Mesothelial cell of epicardium (in vitro differentiated cells): ENCODE results near the gene NUDT9. TPM values are rescaled to one million over a fixed set of nuclear protein-coding genes. Genes with fewer than 3 reads are reported as not detected.
A peak's percentile ranks its signal among the peaks of the same experiment; 100 is the strongest.

Experiments
- DNase-seq, 2 experiments: peaks; one replicate each; pipeline ENCODE4 v3.0.0; 2021; ENCODE audit warnings: low spot score in 2 of 2; ENCODE audit not compliant: unreplicated experiment in 2 of 2
- H3K27ac Mint-ChIP-seq: 2 replicates; pipeline ENCODE4 v1.8.0; 2021; ENCODE audit warnings: mixed read lengths
- H3K27me3 Mint-ChIP-seq: 2 replicates; pipeline ENCODE4 v1.8.0; 2021; ENCODE audit warnings: low read depth, mixed read lengths
- H3K36me3 Mint-ChIP-seq: 2 replicates; pipeline ENCODE4 v1.8.0; 2021; ENCODE audit warnings: mixed read lengths
- H3K4me1 Mint-ChIP-seq: 2 replicates; pipeline ENCODE4 v1.8.0; 2021; ENCODE audit warnings: mixed read lengths
- H3K4me3 Mint-ChIP-seq: 2 replicates; pipeline ENCODE4 v1.8.0; 2021; ENCODE audit warnings: mild to moderate bottlenecking, moderate library complexity, mixed read lengths
- H3K9me3 Mint-ChIP-seq: 2 replicates; pipeline ENCODE4 v1.8.0; 2021; ENCODE audit warnings: mixed read lengths
- CTCF ChIP-seq: fragments of 200-600 bp; sonication (generic); IDR thresholded peaks from one replicate; pipeline ENCODE4 v1.5.0; 2021; ENCODE audit warnings: antibody characterized with exemption; ENCODE audit not compliant: unreplicated experiment
- total RNA-seq: library from RNA; stranded (reverse); gene quantifications from 3 replicates; pipeline ENCODE4 v1.2.1, GENCODE V29; 2021

Gene NUDT9
- total RNA-seq, 1 donor from 2014 or later, result 26.0 TPM

- H3K4me1 Mint-ChIP-seq, result peaks cover 22% of the 10 kb centered on the region
- TF ChIP-seq CTCF, result no peak
- H3K4me3 Mint-ChIP-seq, result no peak overlapping the region
- H3K9me3 Mint-ChIP-seq, result no peaks in the 10 kb centered on the region
- DNase-seq, result no peak
- H3K27ac Mint-ChIP-seq, result no peak overlapping the region
- no peaks in the 10 kb centered on the region for H3K36me3 Mint-ChIP-seq
- H3K27me3 Mint-ChIP-seq, result no peaks in the 10 kb centered on the region
Measured at GRCh38 chr4:87499403-87500091, 77.2 kb downstream of the NUDT9 start.

DNA sequence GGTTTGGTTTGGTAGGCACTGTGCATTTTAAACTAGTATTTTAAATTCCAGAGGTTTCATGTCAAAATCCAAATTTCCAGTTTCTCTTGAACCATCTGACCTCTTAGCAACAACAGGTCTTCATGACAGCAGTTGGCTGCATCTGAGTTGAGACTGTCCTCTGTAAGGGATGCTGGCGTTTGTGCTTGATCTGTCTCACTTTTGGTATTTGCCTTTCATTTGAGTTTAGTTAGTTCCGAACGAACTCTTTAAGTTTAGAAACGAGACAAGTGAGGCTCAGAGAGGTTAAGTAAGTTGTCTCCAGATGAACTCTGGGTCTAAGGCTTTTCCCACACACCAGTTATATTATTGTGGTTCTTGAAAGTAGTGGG, 77.7 kb downstream of the NUDT9 start:
- no peaks in the 10 kb centered on the region for H3K9me3 Mint-ChIP-seq
- H3K4me1 Mint-ChIP-seq, result peaks cover 22% of the 10 kb centered on the region
- H3K27me3 Mint-ChIP-seq, result no peaks in the 10 kb centered on the region
- no peak for TF ChIP-seq CTCF
- no peaks in the 10 kb centered on the region for H3K36me3 Mint-ChIP-seq
- no peak overlapping the region for H3K4me3 Mint-ChIP-seq
- H3K27ac Mint-ChIP-seq, result no peak overlapping the region
- no peak for DNase-seq

GRCh38 chr4:87502580-87503238, 80.3 kb downstream of the NUDT9 start:
- H3K4me3 Mint-ChIP-seq, result no peak overlapping the region
- H3K27ac Mint-ChIP-seq, result peak overlapping the region; percentile 57
- H3K4me1 Mint-ChIP-seq, result peaks cover 22% of the 10 kb centered on the region
- TF ChIP-seq CTCF, result no peak
- H3K9me3 Mint-ChIP-seq, result no peaks in the 10 kb centered on the region
- no peaks in the 10 kb centered on the region for H3K27me3 Mint-ChIP-seq
- DNase-seq, result no peak
- H3K36me3 Mint-ChIP-seq, result no peaks in the 10 kb centered on the region

DNA sequence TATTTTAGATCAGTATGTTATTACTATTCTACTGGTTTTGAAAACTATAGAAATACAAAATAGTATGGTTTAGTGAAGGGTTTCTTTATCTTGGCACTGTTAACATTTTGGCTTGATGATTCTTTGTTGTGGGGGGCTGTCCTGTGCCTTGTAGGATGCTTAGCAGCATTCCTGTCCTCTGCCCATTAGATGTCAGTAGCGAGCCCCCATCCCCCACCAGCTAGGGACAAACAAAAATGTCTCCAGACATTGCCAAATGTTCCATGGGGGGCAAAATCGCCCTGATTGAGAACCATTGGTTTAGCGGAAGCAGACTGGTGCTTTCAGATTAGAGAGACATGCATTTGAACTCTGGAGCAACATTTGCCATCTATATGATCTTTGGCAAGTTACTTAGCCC, 83.5 kb downstream of the NUDT9 start:
- Mint-ChIP-seq H3K4me3 (no peak overlapping the region), H3K36me3 (peaks cover 2% of the 10 kb centered on the region), H3K27me3 (no peaks in the 10 kb centered on the region), H3K4me1 (peaks cover 10% of the 10 kb centered on the region), H3K9me3 (no peaks in the 10 kb centered on the region), H3K27ac (no peak overlapping the region)
- no peak for DNase-seq
- no peak for TF ChIP-seq CTCF

GRCh38 chr4:87506974-87507701, 84.8 kb downstream of the NUDT9 start:
- no peak for TF ChIP-seq CTCF
- peaks cover 10% of the 10 kb centered on the region for H3K4me1 Mint-ChIP-seq
- DNase-seq, result no peak
- no peaks in the 10 kb centered on the region for H3K27me3 Mint-ChIP-seq
- H3K4me3 Mint-ChIP-seq, result no peak overlapping the region
- H3K27ac Mint-ChIP-seq, result no peak overlapping the region
- peaks cover 2% of the 10 kb centered on the region for H3K36me3 Mint-ChIP-seq
- H3K9me3 Mint-ChIP-seq, result no peaks in the 10 kb centered on the region

Other genes starting within 250 kb of the NUDT9 start
- gene KLHL8, start 202.0 kb upstream of the NUDT9 start, total RNA-seq, result 13.0 to 15.2 TPM (median 14.4 TPM) in 3 replicates
- gene HSD17B13, start 99.7 kb upstream of the NUDT9 start, total RNA-seq, result 0.16 to 0.20 TPM (median 0.18 TPM) in 3 replicates
- gene HSD17B11, start 31.4 kb upstream of the NUDT9 start, total RNA-seq, result 18.7 to 23.4 TPM (median 19.2 TPM) in 3 replicates
- gene SPARCL1, start 106.8 kb downstream of the NUDT9 start, total RNA-seq, result 6.3 to 6.7 TPM (median 6.6 TPM) in 3 replicates
- not detected in 3 replicates for gene DSPP, start 186.0 kb downstream of the NUDT9 start, total RNA-seq
- not detected in 3 replicates for gene DMP1, start 227.7 kb downstream of the NUDT9 start, total RNA-seq